Left hindlimb (tissue), 1 donor: ENCODE measurements around the gene PUS7.
"Not testable (repeated sequence)": the region's sequence is repeated elsewhere in the genome, so short reads cannot be mapped to it uniquely, and the experiment has no call there.

Experiments
- DNase-seq: peaks from one replicate; pipeline ENCODE4 v3.0.0-alpha.2; 2018

Gene PUS7

GRCh38 chr7:105496521-105496920, 25.6 kb downstream of the PUS7 start:
- DNase-seq, result no peak

- peak; percentile 65 for DNase-seq
Measured at GRCh38 chr7:105493923-105494315, 28.2 kb downstream of the PUS7 start.

GRCh38 chr7:105493196-105493922, 28.7 kb downstream of the PUS7 start:
- no peak for DNase-seq

GRCh38 chr7:105489409-105489808, 32.7 kb downstream of the PUS7 start:
- DNase-seq, result no peak

- no peak for DNase-seq
Measured at GRCh38 chr7:105487579-105488571, 34.2 kb downstream of the PUS7 start.

GRCh38 chr7:105480931-105481330, 41.1 kb downstream of the PUS7 start:
- DNase-seq, result no peak

GRCh38 chr7:105478606-105479005, 43.5 kb downstream of the PUS7 start:
- no peak for DNase-seq

- no peak for DNase-seq
Measured at GRCh38 chr7:105477908-105478307, 44.2 kb downstream of the PUS7 start.

- no peak for DNase-seq
Measured at GRCh38 chr7:105474045-105474444, 48.0 kb downstream of the PUS7 start.

- DNase-seq, result no peak
Measured at GRCh38 chr7:105473163-105473562, 48.9 kb downstream of the PUS7 start.

GRCh38 chr7:105470846-105471245, 51.2 kb downstream of the PUS7 start:
- no peak for DNase-seq

- DNase-seq, result no peak
Measured at GRCh38 chr7:105470090-105470489, 52.0 kb downstream of the PUS7 start.

GRCh38 chr7:105462765-105463420, 59.2 kb downstream of the PUS7 start:
- peak; percentile 39 for DNase-seq

GRCh38 chr7:105461518-105461917, 60.6 kb downstream of the PUS7 start:
- DNase-seq, result no peak

- no peak for DNase-seq
Measured at GRCh38 chr7:105457619-105458225, 64.3 kb downstream of the PUS7 start.

- DNase-seq, result no peak
Measured at GRCh38 chr7:105454921-105455320, 67.2 kb downstream of the PUS7 start.

- DNase-seq, result no peak
Measured at GRCh38 chr7:105454095-105454747, 67.8 kb downstream of the PUS7 start.

GRCh38 chr7:105452085-105452484, 70.0 kb downstream of the PUS7 start:
- no peak for DNase-seq

GRCh38 chr7:105450870-105451269, 71.2 kb downstream of the PUS7 start:
- DNase-seq, result not testable (repeated sequence)

- no peak for DNase-seq
Measured at GRCh38 chr7:105450177-105450861, 71.8 kb downstream of the PUS7 start.

GRCh38 chr7:105448181-105448580, 73.9 kb downstream of the PUS7 start:
- no peak for DNase-seq
